ENCODE data around the gene NOBOX. TPM values are rescaled to one million over a fixed set of nuclear protein-coding genes. Genes with fewer than 3 reads are reported as not detected.

The NOBOX gene
- total and polyA plus RNA-seq, 2 experiments from 2014 or later, result not detected

- TF ChIP-seq, protein P1, sequence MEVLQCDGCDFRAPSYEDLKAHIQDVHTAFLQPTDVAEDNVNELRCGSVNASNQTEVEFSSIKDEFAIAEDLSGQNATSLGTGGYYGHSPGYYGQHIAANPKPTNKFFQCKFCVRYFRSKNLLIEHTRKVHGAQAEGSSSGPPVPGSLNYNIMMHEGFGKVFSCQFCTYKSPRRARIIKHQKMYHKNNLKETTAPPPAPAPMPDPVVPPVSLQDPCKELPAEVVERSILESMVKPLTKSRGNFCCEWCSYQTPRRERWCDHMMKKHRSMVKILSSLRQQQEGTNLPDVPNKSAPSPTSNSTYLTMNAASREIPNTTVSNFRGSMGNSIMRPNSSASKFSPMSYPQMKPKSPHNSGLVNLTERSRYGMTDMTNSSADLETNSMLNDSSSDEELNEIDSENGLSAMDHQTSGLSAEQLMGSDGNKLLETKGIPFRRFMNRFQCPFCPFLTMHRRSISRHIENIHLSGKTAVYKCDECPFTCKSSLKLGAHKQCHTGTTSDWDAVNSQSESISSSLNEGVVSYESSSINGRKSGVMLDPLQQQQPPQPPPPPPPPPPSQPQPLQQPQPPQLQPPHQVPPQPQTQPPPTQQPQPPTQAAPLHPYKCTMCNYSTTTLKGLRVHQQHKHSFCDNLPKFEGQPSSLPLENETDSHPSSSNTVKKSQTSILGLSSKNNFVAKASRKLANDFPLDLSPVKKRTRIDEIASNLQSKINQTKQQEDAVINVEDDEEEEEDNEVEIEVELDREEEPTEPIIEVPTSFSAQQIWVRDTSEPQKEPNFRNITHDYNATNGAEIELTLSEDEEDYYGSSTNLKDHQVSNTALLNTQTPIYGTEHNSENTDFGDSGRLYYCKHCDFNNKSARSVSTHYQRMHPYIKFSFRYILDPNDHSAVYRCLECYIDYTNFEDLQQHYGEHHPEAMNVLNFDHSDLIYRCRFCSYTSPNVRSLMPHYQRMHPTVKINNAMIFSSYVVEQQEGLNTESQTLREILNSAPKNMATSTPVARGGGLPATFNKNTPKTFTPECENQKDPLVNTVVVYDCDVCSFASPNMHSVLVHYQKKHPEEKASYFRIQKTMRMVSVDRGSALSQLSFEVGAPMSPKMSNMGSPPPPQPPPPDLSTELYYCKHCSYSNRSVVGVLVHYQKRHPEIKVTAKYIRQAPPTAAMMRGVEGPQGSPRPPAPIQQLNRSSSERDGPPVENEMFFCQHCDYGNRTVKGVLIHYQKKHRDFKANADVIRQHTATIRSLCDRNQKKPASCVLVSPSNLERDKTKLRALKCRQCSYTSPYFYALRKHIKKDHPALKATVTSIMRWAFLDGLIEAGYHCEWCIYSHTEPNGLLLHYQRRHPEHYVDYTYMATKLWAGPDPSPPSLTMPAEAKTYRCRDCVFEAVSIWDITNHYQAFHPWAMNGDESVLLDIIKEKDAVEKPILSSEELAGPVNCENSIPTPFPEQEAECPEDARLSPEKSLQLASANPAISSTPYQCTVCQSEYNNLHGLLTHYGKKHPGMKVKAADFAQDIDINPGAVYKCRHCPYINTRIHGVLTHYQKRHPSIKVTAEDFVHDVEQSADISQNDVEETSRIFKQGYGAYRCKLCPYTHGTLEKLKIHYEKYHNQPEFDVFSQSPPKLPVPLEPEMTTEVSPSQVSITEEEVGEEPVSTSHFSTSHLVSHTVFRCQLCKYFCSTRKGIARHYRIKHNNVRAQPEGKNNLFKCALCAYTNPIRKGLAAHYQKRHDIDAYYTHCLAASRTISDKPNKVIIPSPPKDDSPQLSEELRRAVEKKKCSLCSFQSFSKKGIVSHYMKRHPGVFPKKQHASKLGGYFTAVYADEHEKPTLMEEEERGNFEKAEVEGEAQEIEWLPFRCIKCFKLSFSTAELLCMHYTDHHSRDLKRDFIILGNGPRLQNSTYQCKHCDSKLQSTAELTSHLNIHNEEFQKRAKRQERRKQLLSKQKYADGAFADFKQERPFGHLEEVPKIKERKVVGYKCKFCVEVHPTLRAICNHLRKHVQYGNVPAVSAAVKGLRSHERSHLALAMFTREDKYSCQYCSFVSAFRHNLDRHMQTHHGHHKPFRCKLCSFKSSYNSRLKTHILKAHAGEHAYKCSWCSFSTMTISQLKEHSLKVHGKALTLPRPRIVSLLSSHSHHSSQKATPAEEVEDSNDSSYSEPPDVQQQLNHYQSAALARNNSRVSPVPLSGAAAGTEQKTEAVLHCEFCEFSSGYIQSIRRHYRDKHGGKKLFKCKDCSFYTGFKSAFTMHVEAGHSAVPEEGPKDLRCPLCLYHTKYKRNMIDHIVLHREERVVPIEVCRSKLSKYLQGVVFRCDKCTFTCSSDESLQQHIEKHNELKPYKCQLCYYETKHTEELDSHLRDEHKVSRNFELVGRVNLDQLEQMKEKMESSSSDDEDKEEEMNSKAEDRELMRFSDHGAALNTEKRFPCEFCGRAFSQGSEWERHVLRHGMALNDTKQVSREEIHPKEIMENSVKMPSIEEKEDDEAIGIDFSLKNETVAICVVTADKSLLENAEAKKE (CRISPR knock-in tag; IDR thresholded peaks at IDR 0.05), result no peak
- no peak for TF ChIP-seq ZNF331 (CRISPR knock-in tag; IDR thresholded peaks at IDR 0.05; ENCODE audit: low read depth)
- no peak for TF ChIP-seq ETS1 (IDR thresholded peaks at IDR 0.05)
- no peak for TF ChIP-seq EZH2phosphoT487 (IDR thresholded peaks at IDR 0.05; ENCODE audit: unreplicated experiment)
Measured at GRCh38 chr7:144408121-144408520, 4.6 kb upstream of the NOBOX start (continued).

DNA sequence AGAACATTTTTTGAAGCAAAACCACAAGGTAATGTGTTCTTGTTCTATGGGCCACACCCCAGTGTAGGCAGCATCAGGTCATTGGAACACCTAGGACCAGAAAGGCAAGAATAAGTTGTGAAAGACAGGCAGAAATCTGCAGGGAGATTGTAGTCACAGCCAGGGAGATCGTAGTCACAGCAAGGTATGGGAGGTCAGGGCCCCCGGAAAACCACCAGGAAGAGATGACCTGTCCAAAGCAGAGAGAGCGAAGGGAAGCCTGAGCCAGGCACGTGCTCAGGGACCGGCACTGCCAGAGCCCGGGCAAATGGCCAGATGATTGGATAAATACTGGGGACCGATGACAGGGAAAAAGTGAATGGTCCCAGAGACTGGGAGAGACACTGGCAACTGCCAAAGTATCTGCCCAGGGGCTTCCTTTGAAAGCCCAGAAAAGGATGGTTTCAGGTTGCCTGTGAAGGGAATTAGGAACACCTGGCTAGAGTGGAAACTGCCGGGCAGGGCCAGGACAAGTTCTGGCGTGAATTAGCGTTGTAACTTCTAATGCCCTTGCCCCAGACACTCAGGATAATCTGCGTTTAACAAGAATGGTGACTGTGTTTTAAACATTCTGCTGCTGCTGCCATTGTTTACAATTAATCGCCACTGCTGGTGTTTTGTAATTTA lies 3.9 kb upstream of the NOBOX start:
- H2AFZ ChIP-seq, result peak overlapping the region; percentile 90
- H3K4me1 Mint-ChIP-seq, result peaks cover 14% of the 10 kb centered on the region
- H3K36me3 Mint-ChIP-seq (ENCODE audit: low read depth), result no peaks in the 10 kb centered on the region
- H3F3A ChIP-seq (replicated peaks; ENCODE audit: low read depth), result no peaks in the 10 kb centered on the region
- H3K27ac Mint-ChIP-seq, result no peak overlapping the region
- H3K79me2 ChIP-seq (replicated peaks; ENCODE audit: insufficient read depth), result no peaks in the 10 kb centered on the region
- no peaks in the 10 kb centered on the region for H3K9me2 ChIP-seq (ENCODE audit: insufficient read depth)
- ATAC-seq (peak; percentile 72), DNase-seq (ENCODE audit: low spot score) (peak; percentile 38)
- peaks cover 4% of the 10 kb centered on the region; the same call in 1 of the 2 replicates for H3K4me1 ChIP-seq (ENCODE audit: insufficient read depth)
- no peaks in the 10 kb centered on the region for H3K9me3 Mint-ChIP-seq
- H3K4me3 Mint-ChIP-seq, result no peak overlapping the region
- no peaks in the 10 kb centered on the region for H3K27me3 Mint-ChIP-seq (ENCODE audit: insufficient read depth, low read depth, poor library complexity)
- no peaks in the 10 kb centered on the region for H4K20me1 ChIP-seq (replicated peaks; ENCODE audit: insufficient read depth)
- no peak overlapping the region for H3K4me2 ChIP-seq
- no peak overlapping the region for H3K4me3 ChIP-seq
- no peaks in the 10 kb centered on the region for H3K27me3 ChIP-seq (ENCODE audit: insufficient read depth)
- H3K27ac ChIP-seq (ENCODE audit: low read depth), result no peak overlapping the region
- no peaks in the 10 kb centered on the region for H3K36me3 ChIP-seq (ENCODE audit: insufficient read depth)
- no peak for TF ChIP-seq POLR2AphosphoS5 (IDR thresholded peaks at IDR 0.05; ENCODE audit: low read depth)
- no peak for TF ChIP-seq STAT1 (IDR thresholded peaks at IDR 0.05; ENCODE audit: unreplicated experiment)
- no peak for TF ChIP-seq EZH2phosphoT487 (IDR thresholded peaks at IDR 0.05; ENCODE audit: unreplicated experiment)
- no peak for TF ChIP-seq EZH2 (IDR thresholded peaks at IDR 0.05; ENCODE audit: low read depth, unreplicated experiment)
- TF ChIP-seq, protein P2, sequence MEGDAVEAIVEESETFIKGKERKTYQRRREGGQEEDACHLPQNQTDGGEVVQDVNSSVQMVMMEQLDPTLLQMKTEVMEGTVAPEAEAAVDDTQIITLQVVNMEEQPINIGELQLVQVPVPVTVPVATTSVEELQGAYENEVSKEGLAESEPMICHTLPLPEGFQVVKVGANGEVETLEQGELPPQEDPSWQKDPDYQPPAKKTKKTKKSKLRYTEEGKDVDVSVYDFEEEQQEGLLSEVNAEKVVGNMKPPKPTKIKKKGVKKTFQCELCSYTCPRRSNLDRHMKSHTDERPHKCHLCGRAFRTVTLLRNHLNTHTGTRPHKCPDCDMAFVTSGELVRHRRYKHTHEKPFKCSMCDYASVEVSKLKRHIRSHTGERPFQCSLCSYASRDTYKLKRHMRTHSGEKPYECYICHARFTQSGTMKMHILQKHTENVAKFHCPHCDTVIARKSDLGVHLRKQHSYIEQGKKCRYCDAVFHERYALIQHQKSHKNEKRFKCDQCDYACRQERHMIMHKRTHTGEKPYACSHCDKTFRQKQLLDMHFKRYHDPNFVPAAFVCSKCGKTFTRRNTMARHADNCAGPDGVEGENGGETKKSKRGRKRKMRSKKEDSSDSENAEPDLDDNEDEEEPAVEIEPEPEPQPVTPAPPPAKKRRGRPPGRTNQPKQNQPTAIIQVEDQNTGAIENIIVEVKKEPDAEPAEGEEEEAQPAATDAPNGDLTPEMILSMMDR (conservative IDR thresholded peaks at IDR 0.05; ENCODE audit: low read depth in 2 of 2), result no peak
- TF ChIP-seq ZNF331 (CRISPR knock-in tag; IDR thresholded peaks at IDR 0.05; ENCODE audit: low read depth), result no peak
- no peak for TF ChIP-seq NANOG (IDR thresholded peaks at IDR 0.05; ENCODE audit: borderline replicate concordance)

Measured in GM23338 (cell line).